CD4-positive, alpha-beta T cell treated with Interleukin-17A for 4 hours (primary cell): Measurements from ENCODE around the gene CCDC74B.
"Not testable (repeated sequence)": the region's sequence is repeated elsewhere in the genome, so short reads cannot be mapped to it uniquely, and the experiment has no call there.

Experiments used
- DNase-seq: peaks from one replicate; pipeline ENCODE4 v3.0.0-alpha.2; 2020; ENCODE audit warnings: mixed read lengths

Gene CCDC74B

GRCh38 chr2:130165293-130166016 lies 20.5 kb upstream of the CCDC74B start:
- no peak for DNase-seq

- no peak for DNase-seq
These were observed 18.1 kb upstream of the CCDC74B start for GRCh38 chr2:130162968-130163367.

- DNase-seq, result not testable (repeated sequence)
These were observed 17.6 kb upstream of the CCDC74B start for GRCh38 chr2:130162486-130162885.

- DNase-seq, result not testable (repeated sequence)
These were observed 16.2 kb upstream of the CCDC74B start for GRCh38 chr2:130160838-130161705.

GRCh38 chr2:130160131-130160530 lies 15.2 kb upstream of the CCDC74B start:
- DNase-seq, result no peak

GRCh38 chr2:130159376-130159775 lies 14.5 kb upstream of the CCDC74B start:
- not testable (repeated sequence) for DNase-seq

GRCh38 chr2:130158631-130159030 lies 13.7 kb upstream of the CCDC74B start:
- DNase-seq, result no peak

GRCh38 chr2:130157825-130158514 lies 13.1 kb upstream of the CCDC74B start:
- DNase-seq, result not testable (repeated sequence)

- DNase-seq, result not testable (repeated sequence)
These were observed 12.4 kb upstream of the CCDC74B start for GRCh38 chr2:130157354-130157753.

GRCh38 chr2:130156624-130157004 lies 11.7 kb upstream of the CCDC74B start:
- DNase-seq, result no peak

GRCh38 chr2:130155956-130156623 lies 11.2 kb upstream of the CCDC74B start:
- DNase-seq, result peak; percentile 17

- no peak for DNase-seq
These were observed 10.2 kb upstream of the CCDC74B start for GRCh38 chr2:130154773-130155765.

GRCh38 chr2:130154423-130154770 lies 9.5 kb upstream of the CCDC74B start:
- DNase-seq, result not testable (repeated sequence)

- not testable (repeated sequence) for DNase-seq
These were observed 9.0 kb upstream of the CCDC74B start for GRCh38 chr2:130153721-130154422.

- no peak for DNase-seq
These were observed 8.1 kb upstream of the CCDC74B start for GRCh38 chr2:130152816-130153595.

- DNase-seq, result not testable (repeated sequence)
These were observed 7.4 kb upstream of the CCDC74B start for GRCh38 chr2:130152136-130152815.

- not testable (repeated sequence) for DNase-seq
These were observed 6.2 kb upstream of the CCDC74B start for GRCh38 chr2:130151145-130151512.

GRCh38 chr2:130150181-130151144 lies 5.6 kb upstream of the CCDC74B start:
- no peak for DNase-seq
